WTC11 (cell line): Measurements from ENCODE around the gene HAO1.

Experiments used
- CTCF ChIP-seq: fragments of 200-600 bp; IDR thresholded peaks from 2 replicates; pipeline ENCODE4 v1.8.0; 2022; ENCODE audit warnings: antibody characterized with exemption
- ELF4 ChIP-seq: sonication (generic); formaldehyde crosslinking; IDR thresholded peaks from 2 replicates; pipeline ENCODE4 v1.8.1; 2022; ENCODE audit warnings: low read depth, mild to moderate bottlenecking, moderate library complexity, missing genetic modification reagents
- MAX ChIP-seq: sonication (generic); formaldehyde crosslinking; IDR thresholded peaks from 2 replicates; pipeline ENCODE4 v1.8.0; 2022; ENCODE audit warnings: mild to moderate bottlenecking, missing genetic modification reagents

- TF ChIP-seq MAX (CRISPR knock-in tag): no peak
- no peak for TF ChIP-seq ELF4 (CRISPR knock-in tag)
- peak; percentile 35; the same call in 1 of the 2 replicates for TF ChIP-seq CTCF
Observed at GRCh38 chr20:7859356-7859802, 80.9 kb downstream of the HAO1 start.
